Inflammatory macrophage (primary cell): ENCODE measurements around the gene ITPA.
"Not testable (repeated sequence)": the region's sequence is repeated elsewhere in the genome, so short reads cannot be mapped to it uniquely, and the experiment has no call there.

ENCODE experiments used
- DNase-seq, 2 donors: peaks; one replicate each; pipeline ENCODE4 v3.0.0-alpha.2; 2020 to 2022

ITPA gene

DNA sequence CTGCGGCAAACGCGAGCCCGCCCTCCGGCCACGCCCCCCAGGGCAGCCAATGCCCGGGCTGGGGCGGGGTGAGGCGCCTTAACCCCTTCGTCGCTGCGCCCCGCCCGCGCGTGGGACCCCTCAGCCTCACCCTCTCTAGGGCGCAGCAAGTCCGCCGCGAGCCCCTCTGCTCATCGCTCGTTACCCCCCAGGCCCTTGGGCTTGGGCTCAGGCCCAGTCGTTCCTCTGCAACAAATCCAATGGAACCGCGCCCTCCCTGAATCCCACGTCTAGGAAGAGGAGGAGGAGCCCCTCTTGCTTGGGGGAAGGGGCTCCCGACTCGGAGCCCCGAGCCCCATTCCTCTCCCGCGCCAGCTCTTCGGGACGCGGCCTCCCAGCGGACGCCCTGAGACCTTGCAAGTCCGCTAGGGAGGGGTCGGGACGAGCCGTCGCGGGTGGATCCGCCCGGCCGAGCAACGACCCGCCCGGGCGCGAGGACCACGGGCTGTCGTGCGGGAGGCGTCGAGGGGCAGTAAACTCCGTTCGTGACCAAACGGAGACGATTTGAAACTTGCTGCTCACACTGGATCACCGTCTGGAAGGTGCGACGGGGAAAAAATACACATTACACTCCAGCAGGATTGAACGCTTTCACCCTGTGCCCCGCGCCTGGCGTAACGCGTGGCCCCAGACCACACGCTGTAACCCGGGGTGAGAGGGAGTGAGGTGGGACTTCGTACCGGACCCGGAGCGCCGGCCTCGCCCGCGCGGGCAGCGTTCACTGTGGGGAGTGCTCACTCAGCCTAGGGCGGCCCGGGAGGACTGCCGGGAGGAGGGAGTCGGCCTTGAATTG lies 35.5 kb upstream of the ITPA start:
- peak; percentile 67 to 85 for DNase-seq

DNA sequence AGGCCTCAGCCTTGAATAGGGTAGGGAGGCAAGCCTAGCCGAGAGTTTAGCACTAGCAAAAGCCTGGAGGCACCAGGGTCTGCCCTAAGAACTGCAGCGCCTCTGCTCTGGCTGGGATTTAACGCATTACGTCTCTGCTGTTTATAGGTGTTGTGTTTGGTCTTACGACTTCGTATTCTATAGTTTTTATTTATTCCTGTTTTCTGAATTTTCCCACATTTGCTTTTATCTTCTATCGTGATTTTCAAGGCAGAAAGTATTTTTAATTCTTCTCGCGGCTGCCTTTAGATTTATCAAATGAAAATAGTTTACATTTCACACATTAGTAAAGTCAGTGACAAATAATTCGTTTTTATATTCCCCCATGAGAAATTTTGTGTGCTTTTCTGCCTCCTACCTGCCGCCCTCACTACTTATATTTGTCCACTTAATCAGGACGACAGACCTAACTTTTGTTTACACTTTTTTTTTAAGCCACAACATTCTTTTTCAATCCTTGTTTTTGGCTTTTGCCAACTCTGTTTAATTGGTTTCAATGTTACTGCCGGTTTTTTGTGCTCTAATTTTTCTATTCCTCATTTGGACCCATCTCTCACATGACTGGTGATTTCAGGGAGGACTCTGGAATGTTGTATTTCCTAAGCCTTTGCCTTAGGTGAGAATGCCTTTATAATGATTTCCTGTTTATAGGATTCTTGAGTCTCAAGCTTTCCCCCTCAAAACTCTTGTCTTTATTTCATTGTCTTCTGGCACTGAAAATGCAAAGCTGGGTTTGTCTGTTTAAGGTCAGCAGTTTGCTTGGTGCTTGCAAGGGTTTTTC lies 34.6 kb upstream of the ITPA start:
- no peak for DNase-seq

DNA sequence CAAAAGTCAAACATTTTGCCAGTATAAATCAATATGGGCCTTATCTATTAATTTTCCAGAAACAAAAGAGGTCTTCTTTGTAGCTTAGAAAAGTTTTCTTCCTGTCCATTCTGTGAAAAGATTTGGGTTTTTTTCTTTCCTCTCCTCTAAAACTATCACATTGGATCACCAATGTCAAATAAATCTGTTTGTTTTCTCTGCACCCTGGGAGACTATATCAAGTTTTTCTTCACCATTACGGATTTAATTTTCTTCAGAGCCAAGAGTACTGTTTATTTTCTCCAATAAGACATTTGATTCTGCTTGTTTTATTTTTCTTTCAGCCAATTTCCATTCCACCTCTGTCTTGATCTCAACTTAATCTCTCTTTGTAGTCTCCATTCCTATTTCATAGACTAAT lies 34.0 kb upstream of the ITPA start:
- no peak for DNase-seq

DNA sequence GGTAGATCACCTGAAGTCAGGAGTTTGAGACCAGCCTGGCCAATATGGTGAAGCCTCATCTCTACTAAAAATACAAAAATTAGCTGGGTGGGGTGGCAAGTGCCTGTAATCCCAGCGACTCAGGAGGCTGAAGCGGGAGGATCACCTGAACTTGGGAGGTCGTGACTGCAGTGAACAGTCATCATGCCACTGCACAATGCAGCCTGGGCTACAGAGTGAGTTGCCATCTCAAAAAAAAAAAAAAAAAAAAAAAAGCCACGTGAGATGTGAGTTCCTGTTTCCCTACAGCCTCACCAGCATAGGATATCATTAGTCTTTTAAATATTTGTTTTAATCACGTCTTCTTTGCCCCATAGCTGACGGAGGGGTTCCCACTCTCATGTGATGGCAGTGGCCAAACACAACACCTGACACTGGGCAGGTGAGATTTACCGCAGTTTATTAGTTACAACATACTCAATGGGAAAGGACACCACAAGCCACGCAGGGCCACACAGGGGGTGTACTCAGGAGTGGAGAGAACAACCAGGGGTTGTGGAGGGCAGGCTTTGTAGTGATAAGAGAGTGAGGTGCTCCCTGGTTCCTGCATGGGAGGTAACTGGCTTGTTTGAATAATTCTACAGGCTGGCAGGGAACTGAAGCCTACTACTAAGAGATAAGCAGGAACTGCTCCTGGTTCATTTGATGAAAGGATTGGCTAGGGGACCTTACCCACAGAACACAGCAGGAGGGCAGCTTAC lies 31.4 kb upstream of the ITPA start:
- DNase-seq = peak; percentile 27 to 35

DNA sequence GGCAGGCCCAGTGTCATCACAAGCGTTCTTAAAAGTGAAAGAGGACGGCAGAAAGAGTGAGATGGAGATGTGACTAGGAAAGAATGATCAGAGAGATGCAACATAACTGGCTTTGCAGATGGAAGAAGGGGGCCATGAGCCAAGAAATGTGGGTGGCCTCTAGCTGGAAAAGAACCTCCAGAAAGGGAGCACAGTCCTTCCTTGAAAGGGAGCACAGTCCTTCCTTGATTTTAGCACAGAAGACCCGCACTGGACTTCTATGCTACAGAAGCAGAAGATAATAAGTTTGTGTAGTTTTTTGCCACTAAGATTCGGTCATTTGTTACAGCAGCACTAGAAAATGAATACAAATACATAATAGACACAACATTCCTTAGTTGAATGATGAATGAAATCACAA lies 29.0 kb upstream of the ITPA start:
- no peak for DNase-seq

DNA sequence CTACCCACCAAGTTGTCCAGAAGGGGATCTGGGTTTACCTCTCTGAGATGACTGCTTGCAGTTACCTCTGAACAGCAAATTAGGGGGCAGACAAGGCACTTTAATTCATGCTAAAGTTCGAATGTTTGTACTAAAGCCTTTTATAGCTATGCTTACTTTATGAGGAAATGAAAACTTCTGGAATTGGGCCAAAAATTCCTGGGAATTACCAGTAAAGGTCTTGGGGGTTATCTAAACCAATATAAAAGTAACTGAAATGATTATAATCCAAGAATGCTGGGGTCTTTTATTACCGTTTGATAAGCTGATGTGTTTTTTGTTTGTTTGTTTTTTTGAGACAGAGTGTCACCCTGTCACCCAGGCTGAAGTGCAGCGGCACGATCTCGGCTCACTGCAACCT lies 28.0 kb upstream of the ITPA start:
- no peak for DNase-seq

DNA sequence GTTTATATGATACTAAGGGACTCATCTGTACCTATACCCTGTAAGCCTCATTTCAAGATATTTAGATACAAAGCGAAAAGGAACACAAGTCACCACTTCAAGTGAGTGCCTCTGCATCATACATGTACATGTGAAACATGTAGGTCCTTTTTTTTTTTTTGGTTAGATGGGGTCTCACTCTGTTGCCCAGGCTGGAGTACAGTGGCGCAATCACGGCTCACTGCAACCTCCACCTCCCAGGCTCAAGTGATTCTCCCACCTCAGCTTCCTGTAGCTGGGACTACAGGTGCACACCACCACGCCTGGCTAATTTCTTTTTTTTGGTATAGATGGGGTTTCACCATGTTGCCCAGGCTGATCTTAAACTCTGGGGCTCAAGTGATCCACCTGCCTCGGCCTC lies 26.9 kb upstream of the ITPA start:
- not testable (repeated sequence) for DNase-seq

DNA sequence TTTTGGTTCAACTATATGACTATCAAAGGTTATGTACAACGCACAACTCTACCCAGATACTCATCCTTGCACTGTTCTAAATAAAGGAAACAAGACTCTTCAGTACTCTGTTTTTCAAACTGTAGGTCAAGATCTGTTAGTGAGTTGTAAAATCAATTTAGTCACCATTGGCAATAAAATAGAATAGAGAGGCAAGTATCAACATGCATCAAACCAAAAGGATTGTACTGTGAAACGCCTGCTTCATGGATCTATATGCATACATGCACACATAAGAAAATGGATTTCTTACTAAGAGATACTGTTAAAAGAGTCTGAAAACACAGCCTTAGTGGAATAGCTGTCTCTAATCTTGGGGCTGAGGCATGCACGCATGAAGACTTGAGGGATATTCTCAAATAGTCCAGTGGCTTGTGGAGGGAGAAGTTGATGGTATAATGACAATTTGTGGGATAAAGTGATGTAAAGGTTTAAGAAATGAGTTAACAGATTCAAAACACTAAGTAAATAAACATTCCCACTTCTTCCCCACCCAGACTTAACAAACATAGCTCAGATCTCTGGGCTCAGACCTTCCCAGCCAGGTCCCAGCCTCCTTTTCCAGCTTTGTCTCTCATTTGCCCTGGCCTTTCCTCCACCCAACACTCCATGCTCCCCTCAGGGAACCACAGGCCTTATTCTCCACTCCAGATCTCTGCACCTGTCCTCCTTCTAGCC lies 25.2 kb upstream of the ITPA start:
- DNase-seq = no peak

DNA sequence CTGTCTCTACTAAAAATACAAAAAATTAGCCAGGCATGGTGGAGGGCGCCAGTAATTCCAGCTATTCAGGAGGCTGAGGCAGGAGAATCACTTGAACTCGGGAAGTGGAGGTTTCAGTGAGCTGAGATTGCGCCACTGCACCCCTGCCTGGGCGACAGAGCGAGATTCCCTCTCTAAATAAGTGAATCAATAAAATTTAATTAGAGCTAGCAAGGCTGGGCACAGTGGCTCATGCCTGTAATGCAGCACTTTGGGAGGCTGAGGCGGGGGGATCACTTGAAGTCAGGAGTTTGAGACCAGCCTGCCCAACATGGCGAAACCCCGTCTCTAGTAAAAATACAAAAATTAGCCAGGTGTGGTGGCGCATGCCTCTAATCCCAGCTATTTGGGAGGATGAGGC lies 21.4 kb upstream of the ITPA start:
- DNase-seq = not testable (repeated sequence)

DNA sequence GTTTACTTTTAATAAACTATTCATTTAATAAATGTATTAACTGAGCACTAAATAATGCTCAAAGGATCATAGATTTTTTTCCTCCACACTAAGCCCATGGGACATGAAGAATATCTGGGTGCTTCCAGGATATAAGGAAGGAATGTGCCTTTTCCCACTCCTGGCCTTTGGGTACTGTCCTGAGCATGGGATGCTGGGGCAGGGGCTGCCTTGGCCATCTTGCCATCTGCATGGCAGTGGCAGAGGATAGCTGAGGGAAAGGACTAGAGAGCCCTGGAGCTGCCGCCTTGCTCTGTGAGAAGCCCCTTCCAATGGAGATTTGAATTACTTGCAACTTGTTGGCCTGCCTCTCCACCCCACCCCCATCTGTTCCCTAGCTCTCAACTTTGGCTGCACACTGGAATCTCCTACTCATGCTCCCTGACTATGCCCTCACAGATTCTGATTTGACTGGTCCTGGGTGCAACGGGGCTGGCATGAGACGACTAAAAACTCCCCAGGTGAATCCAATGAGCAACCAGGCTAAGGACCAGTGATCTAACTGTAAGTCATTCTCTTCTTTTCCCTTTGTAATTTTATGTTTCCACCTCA lies 20.4 kb upstream of the ITPA start:
- DNase-seq = no peak

DNA sequence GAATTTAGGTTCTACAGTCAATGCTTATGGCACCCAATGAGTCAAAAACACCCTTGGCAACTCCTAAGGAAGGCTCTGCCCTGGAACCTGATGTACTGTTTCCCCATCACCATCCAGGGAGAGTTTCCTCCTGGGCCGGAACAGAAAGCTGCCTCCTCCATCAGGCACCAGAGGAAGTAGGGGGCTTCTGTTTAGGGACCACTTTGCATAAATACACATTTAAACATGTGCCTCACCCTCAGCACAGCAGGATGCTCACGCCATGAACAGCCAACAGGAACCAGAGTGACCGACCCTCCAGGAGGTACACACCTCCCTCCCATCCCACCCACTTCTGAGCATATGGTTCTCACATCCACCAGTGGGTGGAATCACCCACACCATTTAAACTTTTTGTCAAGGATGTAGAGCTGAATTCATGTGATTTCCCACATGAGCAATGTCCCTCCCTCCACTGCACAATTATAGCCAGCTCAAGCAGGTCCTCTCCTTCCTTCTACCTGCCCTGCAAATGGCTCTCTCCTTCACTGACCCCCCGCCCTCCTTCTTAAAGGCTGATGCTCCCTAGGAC lies 19.7 kb upstream of the ITPA start:
- no peak for DNase-seq

DNA sequence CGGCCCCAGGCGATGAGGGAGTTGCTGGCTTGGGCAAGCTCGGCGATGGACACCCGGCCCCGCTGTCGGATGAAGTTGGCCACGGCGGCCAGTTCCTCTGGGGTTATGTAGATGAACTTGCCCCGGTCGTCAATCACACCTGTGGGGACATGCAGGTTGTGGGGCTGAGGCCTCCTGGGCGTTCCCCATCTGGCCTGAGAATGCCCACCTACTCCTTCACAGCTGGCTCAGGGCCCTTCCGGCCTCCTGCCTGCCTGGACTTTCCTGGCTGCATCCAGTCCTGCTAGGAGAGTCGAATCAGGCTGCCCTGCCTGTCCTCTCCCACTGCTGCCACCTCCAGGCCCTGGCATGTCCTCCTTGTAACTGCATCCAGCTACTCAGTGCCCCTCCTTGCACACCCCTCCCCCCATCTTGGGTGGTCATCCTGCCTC lies 18.6 kb upstream of the ITPA start:
- no peak for DNase-seq

DNA sequence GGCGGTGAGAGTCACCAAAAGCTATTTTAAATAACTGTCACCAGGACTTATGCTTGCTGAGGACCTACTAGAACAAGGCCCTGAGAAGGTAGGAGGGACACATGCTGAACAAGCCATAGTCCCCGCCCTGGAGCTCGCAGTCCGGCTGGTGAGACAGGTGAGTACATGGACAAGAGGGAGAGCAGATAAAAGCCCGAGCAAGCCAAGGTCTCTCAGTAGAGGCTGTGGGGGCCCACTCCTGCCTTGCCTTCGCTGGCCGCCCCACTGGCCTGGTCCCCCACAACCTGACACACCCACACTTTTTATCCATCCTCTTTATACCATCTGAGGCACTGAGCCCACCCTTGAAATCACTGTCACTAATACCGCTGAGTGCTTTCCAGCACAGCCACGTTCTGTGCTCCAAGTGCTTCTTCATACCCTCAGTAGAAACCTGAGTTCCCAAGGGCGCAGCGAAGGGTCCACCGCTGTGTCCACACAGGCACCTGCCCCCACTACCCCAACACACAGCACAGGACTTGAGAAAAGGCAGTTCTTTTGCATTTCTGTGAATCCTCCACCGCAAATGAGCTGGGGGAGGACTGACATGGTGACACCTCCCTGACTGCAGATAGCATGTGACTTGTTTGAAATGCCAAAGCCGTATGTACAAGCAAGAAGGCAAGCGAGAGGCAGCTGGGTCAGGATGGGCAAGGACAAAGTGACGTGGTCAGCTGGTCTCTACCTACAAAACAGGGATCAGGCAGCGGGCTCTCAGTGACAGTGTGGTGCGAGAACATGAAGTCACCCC lies 16.9 kb upstream of the ITPA start:
- no peak for DNase-seq

DNA sequence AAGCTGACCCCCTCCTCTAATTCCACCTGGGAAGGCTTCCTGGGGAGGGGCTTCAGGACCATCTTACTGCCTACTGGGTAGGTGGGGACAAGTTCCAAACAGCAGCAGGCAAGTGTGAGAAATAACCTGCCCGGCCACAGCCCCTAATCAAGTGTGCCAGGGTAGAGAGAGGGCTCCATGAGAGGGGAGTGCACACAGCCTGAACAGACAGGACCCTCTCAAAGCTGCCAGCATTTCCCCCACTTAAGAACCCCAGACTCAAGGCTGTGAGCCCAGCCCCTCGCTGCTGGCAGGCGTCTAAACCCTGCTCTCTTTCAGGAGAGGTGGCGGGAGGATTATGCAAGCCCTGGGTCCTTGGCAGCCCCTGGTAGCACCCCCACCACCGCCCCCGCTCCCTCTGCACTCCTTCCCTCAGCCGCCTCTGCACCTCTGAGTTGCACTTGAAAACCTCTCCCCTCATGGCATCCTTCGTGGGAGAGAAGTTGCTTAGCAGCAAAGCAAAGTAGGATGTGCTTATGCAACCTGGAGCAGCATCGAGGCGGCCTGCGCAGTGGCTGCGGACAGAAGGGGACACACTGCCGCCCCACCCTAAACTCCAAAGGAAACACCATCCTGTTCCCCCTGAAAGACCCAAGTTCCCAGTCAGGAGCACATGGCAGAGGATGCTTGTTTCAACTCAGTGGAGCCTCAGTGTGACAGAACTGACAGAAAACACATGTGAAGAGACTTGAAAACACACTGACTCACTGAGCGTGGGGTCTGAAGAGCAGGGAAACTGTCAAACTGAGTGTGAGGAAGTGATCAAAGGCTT lies 15.3 kb upstream of the ITPA start:
- DNase-seq = no peak

DNA sequence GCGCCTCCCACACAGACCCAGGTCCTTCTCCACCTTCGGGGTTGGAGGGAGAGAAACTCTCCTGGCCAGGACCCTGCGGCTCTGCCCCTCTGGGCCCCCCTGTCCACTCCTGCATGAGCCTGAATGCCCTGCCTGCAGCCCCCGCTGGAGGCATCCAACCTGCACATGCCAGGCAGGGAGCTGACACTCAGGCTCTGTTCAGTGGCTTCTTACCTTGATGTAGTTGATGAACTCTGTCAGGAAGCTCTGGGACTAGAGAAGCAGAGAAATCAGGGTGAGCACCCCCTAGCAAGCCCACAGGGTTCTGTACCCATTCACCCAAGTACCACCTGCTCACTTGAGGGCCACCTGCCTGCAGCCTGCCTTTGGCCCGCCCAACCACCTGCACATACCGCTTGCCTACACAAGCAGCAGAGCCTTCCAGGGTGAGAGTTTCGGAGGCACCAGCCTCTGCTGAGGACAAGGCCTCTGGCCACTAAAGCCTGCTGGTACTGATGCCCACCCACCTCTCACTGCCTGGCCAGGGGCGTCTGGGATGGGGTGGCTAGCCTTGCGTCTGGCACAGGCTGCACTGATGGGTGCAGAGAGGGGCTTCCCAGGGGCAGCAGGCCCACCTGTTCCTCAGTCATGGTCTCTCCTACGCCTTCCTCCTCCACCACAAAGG lies 14.5 kb upstream of the ITPA start:
- DNase-seq = no peak

DNA sequence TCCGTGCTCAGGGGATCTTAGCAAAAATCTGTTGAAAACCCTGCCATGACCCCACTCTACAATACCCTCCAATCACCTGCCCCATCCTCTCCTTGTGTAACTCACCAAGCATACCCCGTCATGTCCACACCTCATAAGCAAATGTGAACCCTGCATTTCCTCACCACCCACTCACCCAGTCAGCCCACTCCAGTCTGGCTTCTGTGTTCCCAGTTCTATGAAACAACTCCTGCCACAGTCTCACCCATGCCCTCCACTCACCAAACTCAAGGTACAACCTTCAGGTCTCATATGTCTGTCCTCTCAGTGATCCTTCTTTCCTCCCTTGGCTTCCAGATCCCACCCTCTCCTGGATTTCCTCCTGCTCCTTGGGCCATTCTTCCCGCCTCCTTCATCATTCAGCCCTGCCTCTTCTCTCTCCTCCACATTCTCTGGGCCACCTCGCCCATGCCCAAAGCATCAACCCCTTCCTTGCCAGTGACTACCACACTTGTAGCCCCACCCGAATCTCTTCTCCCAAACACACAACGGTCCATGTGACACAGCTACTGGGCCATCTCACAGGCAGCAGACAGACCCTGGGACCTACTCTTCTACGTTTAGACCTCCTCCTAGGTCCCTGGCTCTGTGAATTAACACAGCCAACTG lies 13.6 kb upstream of the ITPA start:
- DNase-seq = peak in 1 of 2 donors; percentile 58

DNA sequence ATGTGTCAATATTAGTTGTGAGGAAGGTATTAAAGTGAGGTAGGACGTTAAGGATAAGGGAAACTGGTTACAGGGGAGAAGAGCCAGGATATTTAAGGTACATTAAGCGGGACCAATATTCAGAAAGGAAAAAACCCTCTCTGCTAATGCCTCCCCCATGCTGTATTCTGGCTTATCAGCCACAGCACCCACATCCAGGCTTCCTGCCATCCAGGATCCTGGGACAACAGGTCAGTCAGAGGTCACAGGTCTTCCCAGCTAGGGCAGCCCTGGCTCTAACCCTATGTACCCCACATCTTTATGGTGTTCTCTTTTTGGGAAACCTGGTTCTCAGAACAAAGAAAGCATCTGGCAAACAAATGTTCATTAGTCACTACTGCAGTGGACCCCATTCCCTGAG lies 10.1 kb upstream of the ITPA start:
- DNase-seq = no peak

DNA sequence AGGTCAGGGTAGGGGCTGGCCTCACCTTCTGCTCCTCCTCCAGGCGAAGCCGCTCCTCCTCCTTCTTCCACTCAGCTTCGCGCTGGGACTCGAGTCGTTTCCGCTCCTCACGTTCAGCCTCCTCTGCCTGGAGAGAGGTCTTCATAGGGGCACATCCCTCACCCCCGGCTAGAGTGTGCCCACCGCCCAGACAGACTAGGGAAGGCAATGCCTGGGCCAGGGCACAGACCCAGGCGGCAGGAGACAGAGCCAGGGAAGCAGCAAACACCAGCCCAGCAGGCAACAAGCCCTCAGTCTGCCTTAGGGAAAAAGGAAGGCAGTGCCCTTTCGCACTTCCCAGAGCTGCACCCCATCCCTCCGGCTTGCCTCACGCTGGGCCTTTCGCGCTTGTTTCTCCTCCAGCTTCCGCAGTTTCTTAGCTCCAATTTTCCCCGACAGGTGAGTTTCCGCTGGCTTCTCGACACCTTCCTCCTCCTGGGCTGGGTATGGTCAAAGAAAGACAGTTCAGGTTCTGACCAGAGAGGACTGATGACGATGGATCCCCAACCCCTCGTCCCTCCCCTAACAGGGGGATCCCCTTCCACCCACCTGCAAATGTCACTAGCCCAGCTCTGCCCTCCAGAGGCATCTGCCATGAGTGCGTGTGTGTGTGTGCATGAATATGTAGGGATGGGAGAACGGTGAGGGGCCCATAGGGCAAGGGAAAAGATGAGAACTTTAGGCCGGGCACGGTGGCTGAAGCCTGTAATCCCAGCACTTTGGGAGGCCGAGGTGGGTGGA lies 9.1 kb upstream of the ITPA start:
- no peak for DNase-seq
